ENCODE results near the gene PLCL1.
"Not testable (repeated sequence)": the region's sequence is repeated elsewhere in the genome, so short reads cannot be mapped to it uniquely, and the experiment has no call there.

PLCL1 gene

GRCh38 chr2:198188982-198189381 is 384.6 kb downstream of the PLCL1 start:
- DNase-seq (ENCODE audit: low read depth), result no peak
- TF ChIP-seq CTCF (IDR thresholded peaks at IDR 0.05; ENCODE audit: insufficient read depth, low read depth, low read length, missing control alignments), result no peak
- no peak overlapping the region for H3K4me3 ChIP-seq (ENCODE audit: low read length)

DNA sequence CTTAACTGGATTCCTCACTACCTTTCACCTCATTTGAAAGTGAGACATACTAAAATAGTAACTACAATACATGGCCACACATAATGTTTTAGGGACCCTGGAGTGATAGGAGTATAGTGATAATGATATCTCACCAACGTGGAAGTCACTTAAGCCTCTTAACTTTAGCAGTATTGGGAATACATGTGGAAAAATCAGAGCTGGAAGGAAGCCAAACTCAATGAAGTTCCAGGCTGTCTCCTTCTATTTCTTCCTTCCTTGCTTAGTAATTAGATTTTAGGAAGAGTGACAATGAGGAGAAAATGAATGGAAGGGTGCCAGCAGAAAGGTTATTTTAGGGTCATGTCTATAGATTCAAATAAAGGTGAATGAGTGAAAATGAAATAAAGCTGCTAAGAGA is 387.3 kb downstream of the PLCL1 start:
- no peak for TF ChIP-seq CTCF (IDR thresholded peaks at IDR 0.05; ENCODE audit: insufficient read depth, low read depth, low read length, missing control alignments)
- DNase-seq (ENCODE audit: low read depth), result no peak
- no peak overlapping the region for H3K4me3 ChIP-seq (ENCODE audit: low read length)

DNA sequence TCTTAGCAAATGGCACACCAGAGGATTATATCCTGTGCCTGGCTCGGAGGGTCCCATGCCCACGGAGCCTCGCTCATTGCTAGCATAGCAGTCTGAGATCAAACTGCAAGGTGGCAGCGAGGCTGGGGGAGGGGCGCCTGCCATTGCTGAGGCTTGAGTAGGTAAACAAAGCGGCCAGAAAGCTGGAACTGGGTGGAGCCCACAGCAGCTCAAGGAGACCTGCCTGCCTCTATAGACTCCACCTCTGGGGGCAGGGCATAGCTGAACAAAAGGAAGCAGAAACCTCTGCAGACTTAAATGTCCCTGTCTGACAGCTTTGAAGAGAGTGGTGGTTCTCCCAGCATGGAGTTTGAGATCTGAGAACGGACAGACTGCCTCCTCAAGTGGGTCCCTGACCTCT is 392.2 kb downstream of the PLCL1 start:
- not testable (repeated sequence) for H3K4me3 ChIP-seq (ENCODE audit: low read length); DNase-seq (ENCODE audit: low read depth)

All from epithelial cell of esophagus (primary cell).